Measurements from ENCODE around the gene GUSB. TPM values are rescaled to one million over a fixed set of nuclear protein-coding genes. Genes with fewer than 3 reads are reported as not detected.
"Not testable (repeated sequence)": the region's sequence is repeated elsewhere in the genome, so short reads cannot be mapped to it uniquely, and the experiment has no call there.

The GUSB gene
- total RNA-seq, 1 donor from 2014 or later: 38.8 TPM

- no peak for DNase-seq
Observed at GRCh38 chr7:65975814-65976445, 6.1 kb downstream of the GUSB start.

- no peak for DNase-seq
Observed at GRCh38 chr7:65974876-65975275, 7.1 kb downstream of the GUSB start.

- DNase-seq: no peak
Observed at GRCh38 chr7:65974191-65974801, 7.7 kb downstream of the GUSB start.

- DNase-seq: no peak
Observed at GRCh38 chr7:65972976-65973375, 9.0 kb downstream of the GUSB start.

- no peak for DNase-seq
Observed at GRCh38 chr7:65971021-65971420, 11.0 kb downstream of the GUSB start.

- DNase-seq: no peak
Observed at GRCh38 chr7:65968256-65969185, 13.5 kb downstream of the GUSB start.

GRCh38 chr7:65967361-65968155 is 14.5 kb downstream of the GUSB start:
- no peak for DNase-seq

- no peak for DNase-seq
Observed at GRCh38 chr7:65966146-65966545, 15.9 kb downstream of the GUSB start.

GRCh38 chr7:65964671-65965070 is 17.3 kb downstream of the GUSB start:
- DNase-seq: not testable (repeated sequence)

GRCh38 chr7:65962033-65962432 is 20.0 kb downstream of the GUSB start:
- DNase-seq: no peak

GRCh38 chr7:65960351-65961074 is 21.5 kb downstream of the GUSB start:
- no peak for DNase-seq

GRCh38 chr7:65955718-65956117 is 26.3 kb downstream of the GUSB start:
- DNase-seq: no peak

GRCh38 chr7:65953890-65954450 is 28.0 kb downstream of the GUSB start:
- DNase-seq: no peak

- DNase-seq: no peak
Observed at GRCh38 chr7:65953001-65953720, 28.9 kb downstream of the GUSB start.

- peak; percentile 31 for DNase-seq
Observed at GRCh38 chr7:65951837-65952578, 30.0 kb downstream of the GUSB start.

GRCh38 chr7:65946904-65947303 is 35.1 kb downstream of the GUSB start:
- no peak for DNase-seq

GRCh38 chr7:65945787-65946186 is 36.2 kb downstream of the GUSB start:
- DNase-seq: not testable (repeated sequence)

- DNase-seq: no peak
Observed at GRCh38 chr7:65938336-65938895, 43.6 kb downstream of the GUSB start.

GRCh38 chr7:65937296-65937695 is 44.7 kb downstream of the GUSB start:
- no peak for DNase-seq
